Measurements from ENCODE around the gene EFCAB14. TPM values are rescaled to one million over a fixed set of nuclear protein-coding genes. Genes with fewer than 3 reads are reported as not detected.
A peak's percentile ranks its signal among the peaks of the same experiment; 100 is the strongest.
"Not testable (repeated sequence)": the region's sequence is repeated elsewhere in the genome, so short reads cannot be mapped to it uniquely, and the experiment has no call there.

EFCAB14 gene
- total RNA-seq, 1 donor from 2014 or later: 61.2 TPM

DNA sequence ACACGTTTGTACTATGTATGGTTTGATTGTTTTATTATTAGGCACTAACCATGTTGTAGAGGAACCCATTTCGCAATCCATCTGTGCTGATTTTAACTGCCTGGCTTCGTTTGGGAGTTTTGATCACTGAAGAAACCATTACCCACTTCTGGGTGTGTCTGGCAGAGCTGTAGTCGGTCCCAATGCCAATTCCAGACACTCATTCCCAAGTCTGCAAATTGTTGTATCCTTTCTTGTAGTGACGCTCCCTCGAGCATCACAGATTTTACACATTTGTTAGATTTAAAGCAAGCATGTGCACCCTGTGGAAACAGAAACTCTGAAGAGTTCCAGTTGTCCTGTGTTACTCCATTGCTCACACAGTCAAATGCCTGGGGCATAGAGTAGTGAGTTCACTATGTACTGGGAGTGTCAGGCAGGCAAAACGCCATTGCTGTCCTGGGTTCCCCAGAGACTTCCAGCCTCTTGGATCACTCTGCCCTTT, 31.0 kb upstream of the EFCAB14 start:
- H3K27ac Mint-ChIP-seq: no peak overlapping the region
- DNase-seq (ENCODE audit: low spot score in 2 of 2, unreplicated experiment in 2 of 2): no peak
- TF ChIP-seq, protein P1, sequence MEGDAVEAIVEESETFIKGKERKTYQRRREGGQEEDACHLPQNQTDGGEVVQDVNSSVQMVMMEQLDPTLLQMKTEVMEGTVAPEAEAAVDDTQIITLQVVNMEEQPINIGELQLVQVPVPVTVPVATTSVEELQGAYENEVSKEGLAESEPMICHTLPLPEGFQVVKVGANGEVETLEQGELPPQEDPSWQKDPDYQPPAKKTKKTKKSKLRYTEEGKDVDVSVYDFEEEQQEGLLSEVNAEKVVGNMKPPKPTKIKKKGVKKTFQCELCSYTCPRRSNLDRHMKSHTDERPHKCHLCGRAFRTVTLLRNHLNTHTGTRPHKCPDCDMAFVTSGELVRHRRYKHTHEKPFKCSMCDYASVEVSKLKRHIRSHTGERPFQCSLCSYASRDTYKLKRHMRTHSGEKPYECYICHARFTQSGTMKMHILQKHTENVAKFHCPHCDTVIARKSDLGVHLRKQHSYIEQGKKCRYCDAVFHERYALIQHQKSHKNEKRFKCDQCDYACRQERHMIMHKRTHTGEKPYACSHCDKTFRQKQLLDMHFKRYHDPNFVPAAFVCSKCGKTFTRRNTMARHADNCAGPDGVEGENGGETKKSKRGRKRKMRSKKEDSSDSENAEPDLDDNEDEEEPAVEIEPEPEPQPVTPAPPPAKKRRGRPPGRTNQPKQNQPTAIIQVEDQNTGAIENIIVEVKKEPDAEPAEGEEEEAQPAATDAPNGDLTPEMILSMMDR (IDR thresholded peaks at IDR 0.05; ENCODE audit: unreplicated experiment): no peak
- H3K9me3 Mint-ChIP-seq: no peaks in the 10 kb centered on the region
- no peak overlapping the region for H3K4me3 Mint-ChIP-seq
- H3K4me1 Mint-ChIP-seq: peaks cover 6% of the 10 kb centered on the region
- peaks cover 41% of the 10 kb centered on the region for H3K27me3 Mint-ChIP-seq (ENCODE audit: low read depth)
- H3K36me3 Mint-ChIP-seq: no peaks in the 10 kb centered on the region

- no peak for DNase-seq (ENCODE audit: low spot score in 2 of 2, unreplicated experiment in 2 of 2)
- Mint-ChIP-seq H3K4me3 (no peak overlapping the region), H3K27ac (no peak overlapping the region), H3K4me1 (peaks cover under 1% of the 10 kb centered on the region), H3K36me3 (no peaks in the 10 kb centered on the region), H3K9me3 (no peaks in the 10 kb centered on the region), H3K27me3 (ENCODE audit: low read depth) (peaks cover 44% of the 10 kb centered on the region)
- TF ChIP-seq, protein P1 (IDR thresholded peaks at IDR 0.05; ENCODE audit: unreplicated experiment): no peak
These were observed 30.5 kb upstream of the EFCAB14 start for GRCh38 chr1:46749404-46749803.

DNA sequence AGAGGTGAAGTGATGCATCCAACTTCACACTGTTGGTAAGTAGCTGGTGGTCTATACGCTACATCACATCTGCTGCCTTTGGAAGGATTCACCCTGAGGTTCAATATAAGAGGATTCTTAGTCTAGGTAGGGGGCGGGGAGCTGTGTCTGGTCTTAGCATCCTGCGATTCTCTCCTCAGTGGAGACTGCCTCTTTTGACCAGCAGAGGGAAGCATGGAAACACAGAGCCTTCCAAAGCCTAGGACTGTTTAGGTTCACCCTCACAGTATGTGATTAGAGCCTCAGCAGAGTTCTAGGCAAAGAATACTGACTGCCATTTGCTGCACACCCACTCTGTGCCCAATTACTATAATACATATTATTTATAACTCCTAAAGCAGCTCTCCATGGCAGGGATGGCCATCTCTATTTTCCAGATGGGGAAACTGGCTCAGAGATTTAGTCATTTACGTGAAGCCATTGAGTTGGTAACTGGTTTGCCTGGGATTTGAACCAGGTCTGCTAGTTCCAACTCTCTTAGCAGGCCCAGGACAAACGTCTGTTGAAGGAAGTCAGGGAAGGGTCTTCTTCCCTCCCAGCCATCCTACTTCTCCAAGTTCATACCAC, 28.9 kb upstream of the EFCAB14 start:
- TF ChIP-seq, protein P1 (IDR thresholded peaks at IDR 0.05; ENCODE audit: unreplicated experiment): peak; percentile 40
- H3K27me3 Mint-ChIP-seq (ENCODE audit: low read depth): peaks cover 56% of the 10 kb centered on the region

GRCh38 chr1:46742069-46742468, 23.2 kb upstream of the EFCAB14 start:
- Mint-ChIP-seq H3K4me3 (no peak overlapping the region), H3K27ac (no peak overlapping the region), H3K27me3 (ENCODE audit: low read depth) (peaks cover 67% of the 10 kb centered on the region), H3K36me3 (no peaks in the 10 kb centered on the region), H3K4me1 (no peaks in the 10 kb centered on the region), H3K9me3 (no peaks in the 10 kb centered on the region)
- DNase-seq (ENCODE audit: low spot score in 2 of 2, unreplicated experiment in 2 of 2): no peak
- TF ChIP-seq, protein P1 (IDR thresholded peaks at IDR 0.05; ENCODE audit: unreplicated experiment): no peak

More for the DNA sequence above, 28.9 kb upstream of the EFCAB14 start:
- H3K27ac Mint-ChIP-seq: no peak overlapping the region
- no peaks in the 10 kb centered on the region for H3K9me3 Mint-ChIP-seq
- H3K4me3 Mint-ChIP-seq: no peak overlapping the region
- peak in 1 of 2 experiments; percentile 58 for DNase-seq (ENCODE audit: low spot score in 2 of 2, unreplicated experiment in 2 of 2)
- H3K4me1 Mint-ChIP-seq: no peaks in the 10 kb centered on the region
- H3K36me3 Mint-ChIP-seq: no peaks in the 10 kb centered on the region

DNA sequence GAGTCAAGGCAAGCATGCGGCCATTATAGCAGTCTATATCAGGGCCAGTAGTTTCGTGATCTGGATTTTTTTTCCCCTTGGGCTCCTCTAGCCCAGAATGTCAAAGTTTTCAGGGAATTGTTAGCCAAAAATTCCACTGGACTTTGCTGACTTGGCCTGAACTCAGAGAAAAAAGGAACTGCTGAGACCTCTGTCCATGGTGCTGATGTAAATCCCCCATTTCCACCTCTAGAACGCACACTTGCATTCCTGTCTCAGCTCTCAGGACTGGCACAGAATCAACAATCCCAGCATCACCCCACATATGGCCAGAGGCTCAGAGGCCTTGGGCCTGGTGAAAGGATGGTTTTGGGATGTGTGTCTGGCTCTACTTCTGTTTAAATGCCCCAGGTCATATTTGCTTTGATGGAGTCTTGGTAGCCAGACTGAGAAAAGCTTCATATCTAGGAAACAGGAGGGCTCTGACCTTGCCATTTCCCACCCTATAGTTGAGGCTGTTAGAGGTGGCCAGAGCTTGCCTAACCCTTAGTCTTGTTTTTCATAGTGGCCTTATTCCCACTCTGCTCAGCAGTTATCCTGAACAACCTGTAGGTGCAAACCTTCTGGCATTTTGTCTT, 16.9 kb upstream of the EFCAB14 start:
- Mint-ChIP-seq H3K4me1 (no peaks in the 10 kb centered on the region), H3K27me3 (ENCODE audit: low read depth) (peaks cover 33% of the 10 kb centered on the region), H3K4me3 (no peak overlapping the region), H3K36me3 (no peaks in the 10 kb centered on the region), H3K27ac (no peak overlapping the region), H3K9me3 (peaks cover 20% of the 10 kb centered on the region)
- TF ChIP-seq, protein P1 (IDR thresholded peaks at IDR 0.05; ENCODE audit: unreplicated experiment): no peak
- DNase-seq (ENCODE audit: low spot score in 2 of 2, unreplicated experiment in 2 of 2): peak in 1 of 2 experiments; percentile 59

DNA sequence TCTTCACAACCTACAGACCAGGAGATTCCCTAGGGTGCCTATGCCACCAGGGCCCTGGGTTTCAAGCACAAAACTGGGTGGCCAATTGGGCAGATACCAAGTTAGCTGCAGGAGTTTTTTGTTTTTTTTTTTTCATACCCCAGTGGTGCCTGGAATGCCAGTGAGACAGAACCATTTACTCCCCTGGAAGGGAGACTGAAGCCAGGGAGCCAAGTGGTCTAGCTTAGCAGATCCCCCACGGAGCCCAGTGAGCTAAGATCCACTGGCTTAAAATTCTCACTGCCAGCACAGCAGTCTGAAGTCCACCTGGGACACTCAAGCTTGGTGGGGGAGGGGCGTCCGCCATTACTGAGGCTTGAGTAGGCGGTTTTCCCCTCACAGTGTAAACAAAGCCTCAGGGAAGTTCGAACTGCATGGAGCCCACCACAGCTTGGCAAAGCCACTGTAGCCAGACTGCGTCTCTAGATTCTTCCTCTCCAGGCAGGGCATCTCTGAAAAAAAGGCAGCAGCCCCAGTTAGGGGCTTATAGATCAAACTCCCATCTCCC, 9.5 kb upstream of the EFCAB14 start:
- Mint-ChIP-seq H3K9me3 (peaks cover 17% of the 10 kb centered on the region), H3K27me3 (ENCODE audit: low read depth) (peaks cover 49% of the 10 kb centered on the region)
- not testable (repeated sequence) for H3K4me1 Mint-ChIP-seq; H3K27ac Mint-ChIP-seq; DNase-seq (ENCODE audit: low spot score in 2 of 2, unreplicated experiment in 2 of 2); H3K36me3 Mint-ChIP-seq; H3K4me3 Mint-ChIP-seq

Measured in mesothelial cell of epicardium (in vitro differentiated cells).